ENCODE results near the gene UBE2D4.
A peak's percentile ranks its signal among the peaks of the same experiment; 100 is the strongest.

The UBE2D4 gene

DNA sequence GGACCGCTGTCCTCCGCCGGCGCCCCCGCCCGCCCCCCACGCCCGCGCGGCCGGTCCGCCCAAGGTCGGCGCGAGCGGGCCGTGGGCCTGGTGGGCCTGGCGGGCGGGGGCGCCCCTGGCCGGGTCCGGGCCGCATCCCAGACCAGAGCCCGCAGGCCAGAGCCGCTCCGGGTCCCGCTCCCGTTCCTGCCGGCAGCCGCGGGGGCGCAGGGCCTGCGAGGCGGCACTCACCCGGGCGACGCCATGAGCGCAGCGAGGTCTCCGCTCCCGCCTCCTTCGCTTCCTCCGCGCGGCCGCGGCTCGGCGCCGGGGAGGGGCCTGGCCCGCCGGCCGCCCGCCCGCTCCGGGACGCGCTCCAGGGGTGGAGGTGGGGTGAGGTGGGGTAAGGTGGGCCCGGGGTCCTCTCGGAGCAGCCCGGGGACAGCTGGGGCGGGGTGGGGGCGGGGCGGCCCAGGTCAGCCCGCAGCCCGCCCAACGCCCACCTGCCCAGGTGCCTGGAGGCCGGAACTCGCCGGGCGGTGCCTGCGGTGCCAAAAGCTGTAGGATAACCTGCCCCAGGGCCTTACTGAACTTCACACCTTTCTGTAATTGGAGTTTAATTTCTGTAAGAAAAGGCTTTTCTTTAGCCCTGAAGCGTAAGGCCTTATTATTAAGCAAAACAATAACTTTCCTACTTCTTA lies 19.8 kb upstream of the UBE2D4 start, which contains the start of gene URGCP:
URGCP (minus strand) TSS at position 266 of the 680 bp plus-strand sequence; CDS start at position 245, 21 bp downstream.
- H3K4me3 ChIP-seq (ENCODE audit: low read depth, low read length): peak within 1 kb of the TSS; percentile 60

DNA sequence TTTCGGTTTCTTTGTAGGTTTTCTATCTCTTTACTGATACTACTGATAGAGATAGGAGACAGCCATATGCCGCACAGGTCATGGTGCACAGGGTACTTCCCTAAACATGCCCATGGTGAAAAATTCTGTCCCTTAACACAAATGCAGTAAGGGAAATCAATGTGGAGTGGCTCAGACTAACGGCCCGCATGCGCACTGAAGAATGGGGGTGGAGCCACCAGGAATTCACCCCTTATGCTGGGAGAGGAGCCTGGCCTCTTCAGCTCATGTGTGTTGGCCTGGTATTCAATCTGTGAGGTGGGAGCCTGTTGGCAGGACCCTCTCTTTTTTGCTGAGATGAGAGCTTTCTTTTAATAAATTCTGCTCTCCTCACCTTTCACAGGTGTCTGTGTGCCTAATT lies 11.4 kb upstream of the UBE2D4 start:
- no peak overlapping the region for H3K4me3 ChIP-seq (ENCODE audit: low read depth, low read length)

DNA sequence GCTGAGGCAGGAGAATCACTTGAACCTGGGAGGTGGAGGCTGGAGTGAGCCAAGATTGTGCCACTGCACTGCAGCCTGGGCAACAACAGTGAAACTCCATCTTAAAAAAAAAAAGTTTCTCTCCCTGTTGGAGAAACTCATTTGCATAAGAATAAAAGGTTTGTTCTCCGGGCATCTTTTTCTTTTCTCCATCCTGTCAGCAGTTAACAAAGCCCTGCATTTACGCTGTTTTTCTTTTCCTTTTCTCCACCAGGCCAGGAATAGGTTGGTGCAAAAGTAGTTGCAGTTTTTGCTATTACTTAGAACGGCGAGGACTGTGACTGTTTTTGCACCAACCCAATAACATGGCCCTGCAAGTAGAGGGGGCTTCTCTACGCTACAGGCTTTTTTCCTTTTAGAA lies 10.3 kb upstream of the UBE2D4 start:
- H3K4me3 ChIP-seq (ENCODE audit: low read depth, low read length): no peak overlapping the region

DNA sequence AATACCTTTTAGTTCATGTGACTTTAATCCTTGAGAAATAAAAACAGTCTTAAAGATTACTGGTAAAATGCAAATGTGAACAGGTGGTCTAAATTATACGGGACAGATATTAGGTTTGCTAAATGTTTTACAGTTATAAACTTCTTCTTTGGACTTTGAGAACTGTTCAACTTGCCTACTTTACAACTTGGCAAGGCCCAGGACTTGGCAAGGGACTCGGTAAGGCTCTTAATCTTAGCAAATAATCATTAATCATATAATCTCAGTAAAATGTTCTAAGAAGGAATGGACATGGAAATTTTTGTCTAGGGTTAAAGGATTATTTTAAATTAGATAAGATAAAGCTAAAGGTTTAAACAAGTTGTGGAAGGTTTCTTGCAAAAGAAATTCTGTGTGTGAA lies 4.8 kb upstream of the UBE2D4 start:
- no peak overlapping the region for H3K4me3 ChIP-seq (ENCODE audit: low read depth, low read length)

DNA sequence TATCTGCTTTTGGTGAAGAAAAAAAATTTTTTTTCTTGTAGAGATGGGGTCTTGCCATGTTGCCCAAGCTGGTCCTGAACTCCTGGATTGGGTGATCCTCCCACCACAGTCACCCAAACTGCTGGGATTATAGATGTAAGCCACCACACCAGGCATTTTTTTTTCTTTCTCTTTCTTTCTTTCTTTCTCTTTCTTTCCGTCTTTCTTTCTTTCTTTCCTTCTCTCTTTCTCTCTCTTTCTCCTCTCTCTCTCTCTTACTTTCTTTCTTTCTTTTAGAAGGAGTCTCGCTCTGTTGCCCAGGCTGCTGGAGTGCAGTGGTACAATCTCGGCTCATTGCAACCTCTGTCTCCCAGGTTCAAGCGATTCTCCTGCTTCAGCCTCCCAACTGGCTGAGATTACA lies 3.5 kb upstream of the UBE2D4 start:
- no peak overlapping the region for H3K4me3 ChIP-seq (ENCODE audit: low read depth, low read length)

DNA sequence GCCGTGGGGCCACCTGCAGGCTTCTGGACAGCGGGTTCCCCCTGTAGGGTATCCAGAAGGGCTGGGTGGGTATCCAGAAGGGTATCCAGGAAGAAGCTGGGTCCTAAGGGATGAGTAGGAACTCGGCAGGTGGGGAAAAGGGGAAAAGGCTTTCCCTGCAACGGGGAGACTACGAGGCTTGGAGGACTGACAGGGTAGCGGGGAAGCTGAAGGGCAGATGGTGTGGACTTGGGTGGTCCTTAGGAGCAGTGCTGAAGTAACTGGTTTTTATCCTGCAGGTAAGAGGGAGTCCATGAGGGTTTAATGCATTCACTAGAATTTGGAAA lies 525 bp downstream of the UBE2D4 start:
- peak overlapping the region; percentile 50 for H3K4me3 ChIP-seq (ENCODE audit: low read depth, low read length)

DNA sequence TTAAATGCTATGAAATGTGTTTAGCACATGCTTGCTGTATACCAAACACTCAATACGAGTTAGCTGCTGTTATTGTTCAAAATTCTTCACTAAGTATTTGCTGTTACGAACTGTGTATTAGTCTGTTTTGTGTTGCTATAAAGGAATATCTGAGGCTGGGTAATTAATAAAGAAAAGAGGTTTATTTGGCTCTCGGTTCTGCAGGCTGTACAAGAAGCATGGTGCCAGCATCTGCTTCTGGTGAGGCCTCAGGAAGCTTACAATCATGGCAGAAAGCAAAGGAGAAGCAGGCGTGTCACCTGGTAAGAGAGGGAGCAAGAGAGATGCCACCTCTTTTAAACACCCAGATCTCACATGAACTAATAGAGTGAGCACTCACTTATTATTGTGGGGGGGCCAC lies 1.6 kb downstream of the UBE2D4 start:
- no peak overlapping the region for H3K4me3 ChIP-seq (ENCODE audit: low read depth, low read length)

DNA sequence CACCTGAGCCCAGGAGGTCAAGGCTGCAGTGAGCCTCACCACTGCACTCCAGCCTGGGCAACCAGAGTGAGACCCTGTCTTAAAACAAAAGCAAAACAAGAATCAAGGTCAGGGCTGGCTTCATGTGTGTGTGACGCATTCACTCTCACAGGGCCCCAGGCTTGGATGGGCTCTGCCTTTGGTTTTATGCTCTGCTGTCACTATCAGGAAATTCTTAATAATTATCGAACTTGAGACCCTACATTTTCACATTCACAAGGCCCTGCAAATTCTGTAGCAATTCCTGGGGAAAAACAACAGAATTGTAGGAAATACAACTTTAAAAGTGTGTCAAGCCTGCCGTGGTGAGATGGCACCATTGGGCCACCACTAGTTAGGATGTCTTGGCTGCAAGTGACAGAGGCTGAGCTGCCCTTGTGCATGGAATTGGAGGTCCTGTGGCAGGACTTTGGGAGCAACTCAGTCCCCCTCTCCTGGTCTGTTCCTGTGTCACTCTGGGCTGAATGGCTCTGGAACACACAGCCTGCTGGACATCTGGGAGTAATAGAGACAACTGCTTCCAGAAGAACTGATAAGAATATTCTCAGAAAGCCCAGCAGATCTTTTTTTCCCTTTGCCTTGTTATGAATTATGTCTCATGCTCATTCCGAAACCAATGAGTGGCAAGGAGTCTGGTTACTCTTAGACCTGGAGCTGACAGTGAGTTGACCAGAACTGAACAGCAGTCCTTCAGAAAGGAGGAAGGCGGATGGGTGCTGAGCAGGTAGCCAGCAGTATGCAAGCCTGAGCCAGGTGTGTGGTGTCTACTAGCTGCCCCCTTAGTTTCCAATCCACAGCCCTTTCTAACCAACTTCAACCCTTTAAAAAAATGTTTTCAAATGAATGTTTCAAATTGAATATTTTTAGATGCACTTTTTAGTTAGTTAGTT lies 3.6 kb downstream of the UBE2D4 start:
- no peak overlapping the region for H3K4me3 ChIP-seq (ENCODE audit: low read depth, low read length)

DNA sequence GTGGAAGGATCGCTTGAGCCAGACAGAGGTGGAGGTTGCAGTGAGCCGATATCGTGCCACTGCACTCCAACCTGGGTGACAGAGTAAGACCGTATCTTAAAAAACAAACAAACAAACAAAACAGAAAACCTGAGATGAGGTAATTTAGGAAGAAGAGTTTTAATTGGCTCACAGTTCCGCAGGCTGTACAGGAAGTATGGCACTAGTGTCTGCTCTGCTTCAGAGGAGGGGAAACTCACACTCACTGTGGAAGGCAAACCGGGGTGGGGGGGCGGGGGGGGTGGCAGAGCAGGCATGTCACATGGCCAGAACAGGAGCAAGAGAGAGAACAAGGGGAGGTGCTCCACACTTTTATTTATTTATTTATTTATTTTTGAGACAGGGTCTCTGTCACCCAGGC lies 5.1 kb downstream of the UBE2D4 start:
- no peak overlapping the region for H3K4me3 ChIP-seq (ENCODE audit: low read depth, low read length)

DNA sequence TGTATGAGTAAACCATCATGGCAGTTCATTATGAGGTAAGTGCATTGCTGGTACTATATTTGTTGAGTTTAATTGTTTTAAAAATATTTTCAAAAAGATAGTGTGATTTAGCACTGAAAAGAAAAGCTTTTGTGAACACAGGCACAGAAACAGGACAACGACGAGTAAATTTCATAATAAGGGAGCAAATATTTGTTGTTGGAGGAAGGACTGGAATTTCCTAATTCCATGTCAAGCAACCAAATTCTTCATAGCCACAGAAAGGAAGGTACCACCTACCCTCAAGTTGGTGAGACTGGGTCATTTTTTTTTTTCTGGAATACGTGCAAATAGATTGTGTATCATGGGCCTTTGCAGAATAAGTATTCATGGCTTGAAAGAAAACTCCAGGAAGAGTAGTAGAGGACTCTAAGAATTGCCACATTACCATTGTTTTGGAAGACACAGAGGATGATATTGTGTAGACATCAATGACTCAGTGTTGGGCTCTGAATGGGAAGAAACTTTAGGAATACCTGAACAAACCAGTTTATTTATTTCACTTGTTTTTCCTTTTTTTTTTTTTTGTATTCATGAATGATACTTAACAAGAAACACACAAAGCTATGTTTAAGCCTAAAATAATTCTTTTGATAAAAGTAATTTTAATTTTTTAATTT lies 7.8 kb downstream of the UBE2D4 start:
- no peak overlapping the region for H3K4me3 ChIP-seq (ENCODE audit: low read depth, low read length)

DNA sequence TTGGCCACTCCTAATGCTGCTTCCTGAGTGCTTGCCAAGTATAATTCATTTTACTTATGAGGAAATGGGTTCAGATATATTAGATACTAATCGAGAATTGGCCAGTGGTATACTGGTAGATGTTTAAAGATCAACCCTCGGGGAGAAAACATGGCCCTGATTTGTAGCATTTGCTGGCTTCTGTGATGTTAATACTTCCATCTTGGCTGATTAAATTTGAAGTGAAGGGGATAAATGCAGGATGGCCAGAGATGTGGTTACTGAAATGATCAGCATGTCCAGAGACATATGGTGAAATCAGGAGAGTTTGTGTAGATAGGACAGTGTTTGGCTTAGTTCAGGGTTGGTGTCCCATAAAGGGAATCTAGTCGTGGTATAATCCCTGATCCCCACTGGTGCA lies 11.2 kb downstream of the UBE2D4 start:
- no peak overlapping the region for H3K4me3 ChIP-seq (ENCODE audit: low read depth, low read length)

DNA sequence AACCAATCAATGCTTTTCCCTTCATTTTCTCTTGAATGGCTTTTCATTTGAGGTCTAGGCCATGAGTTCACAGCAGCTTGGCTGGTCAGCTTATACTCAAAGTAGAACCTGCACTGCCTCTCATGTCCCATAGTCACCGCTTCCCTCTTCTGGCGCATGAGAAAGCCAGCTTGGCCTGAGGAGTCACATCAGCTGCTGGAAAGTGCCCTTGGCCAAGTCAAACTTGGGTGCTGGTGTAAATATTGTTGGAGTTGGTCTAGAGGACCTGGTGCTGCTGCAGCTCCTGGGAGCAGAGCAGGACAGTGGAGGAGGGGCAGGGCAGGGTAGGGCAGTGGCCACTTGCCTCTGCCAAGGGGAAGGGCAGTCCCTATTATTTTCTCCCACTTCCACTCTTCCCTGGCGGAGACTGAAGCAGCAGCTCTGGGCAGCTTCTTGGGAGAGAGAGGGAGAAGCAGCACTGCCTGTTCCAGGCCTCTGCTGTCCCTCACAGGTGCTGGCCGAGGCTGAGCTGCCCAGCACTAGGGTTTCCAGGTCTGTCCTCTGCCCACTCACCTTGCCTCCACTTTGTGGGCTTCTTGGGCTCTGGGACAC lies 12.8 kb downstream of the UBE2D4 start:
- H3K4me3 ChIP-seq (ENCODE audit: low read depth, low read length): no peak overlapping the region

DNA sequence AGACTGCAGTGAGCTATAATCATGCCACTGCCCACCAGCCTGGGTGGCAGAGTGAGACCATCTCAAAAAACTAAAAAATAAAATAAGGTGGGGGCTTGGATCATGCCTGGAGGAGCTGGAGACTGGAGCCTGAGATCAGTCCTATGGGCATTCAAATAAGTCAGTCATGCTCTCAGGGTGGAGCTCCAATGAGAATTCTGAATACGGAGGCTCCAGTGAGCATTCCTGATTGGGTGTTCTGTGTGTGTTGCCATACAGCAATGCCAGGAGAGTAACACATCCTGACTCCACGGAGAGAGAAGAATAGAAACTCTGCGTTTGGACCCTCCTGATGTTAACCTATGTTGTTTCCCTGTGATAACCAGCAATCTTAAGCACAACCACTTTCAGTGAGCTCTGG lies 16.0 kb downstream of the UBE2D4 start:
- no peak overlapping the region for H3K4me3 ChIP-seq (ENCODE audit: low read depth, low read length)

DNA sequence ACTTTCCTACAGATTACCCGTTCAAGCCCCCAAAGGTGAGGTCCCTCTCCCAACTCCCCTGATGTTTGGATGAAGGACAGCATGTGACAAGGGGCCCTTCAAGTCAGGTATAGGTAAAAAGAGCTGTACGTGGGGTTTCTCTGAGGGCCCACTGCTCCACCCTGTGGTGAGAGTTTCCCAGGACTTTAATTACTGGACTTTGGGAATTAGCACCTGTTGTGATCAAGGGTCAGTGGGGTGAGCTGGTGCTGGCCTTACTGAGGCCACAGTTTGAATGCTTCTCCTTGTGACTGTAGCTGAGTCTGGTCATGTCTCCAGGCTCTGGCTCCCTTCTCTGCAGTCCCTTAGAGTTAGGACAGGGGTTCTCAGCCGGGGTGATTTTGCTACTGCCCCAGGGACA lies 16.8 kb downstream of the UBE2D4 start:
- no peak overlapping the region for H3K4me3 ChIP-seq (ENCODE audit: low read depth, low read length)

DNA sequence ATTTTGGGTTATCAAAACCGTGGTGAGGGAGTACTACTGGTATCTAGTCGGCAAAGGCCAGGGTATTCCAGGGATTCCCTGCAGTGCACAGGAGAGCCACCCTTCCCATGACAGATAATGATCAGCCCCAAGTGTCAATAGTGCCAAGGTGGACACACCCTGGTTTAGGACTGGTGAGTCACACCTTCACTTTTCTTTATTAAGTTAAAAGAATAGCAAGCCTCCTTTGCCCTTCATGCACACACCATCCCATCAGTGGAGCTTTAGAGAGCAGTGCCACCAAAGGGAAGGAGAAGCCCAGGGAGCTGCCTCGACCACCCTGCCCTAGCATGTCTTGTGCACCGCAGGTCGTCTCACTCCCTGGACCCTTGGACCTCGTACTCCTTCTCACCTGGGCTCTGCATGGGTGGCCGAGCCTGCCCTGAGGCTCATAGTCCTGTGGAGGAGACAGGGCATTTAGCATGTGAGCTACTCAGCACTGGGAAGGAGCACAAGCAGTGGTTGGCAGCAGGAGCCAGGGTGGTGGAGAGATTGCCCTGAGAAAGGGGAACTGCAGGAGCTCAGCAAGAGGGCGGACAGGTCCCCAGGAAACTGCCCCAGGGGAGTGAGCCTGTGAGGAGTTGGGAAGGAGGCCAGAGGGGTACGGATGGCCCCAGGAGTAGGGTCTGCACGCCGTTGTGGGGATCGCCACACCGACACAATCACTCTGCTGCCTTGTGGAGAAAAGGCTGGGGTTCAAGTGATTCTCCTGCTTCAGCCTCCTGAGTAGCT lies 17.4 kb downstream of the UBE2D4 start:
- H3K4me3 ChIP-seq (ENCODE audit: low read depth, low read length): no peak overlapping the region

DNA sequence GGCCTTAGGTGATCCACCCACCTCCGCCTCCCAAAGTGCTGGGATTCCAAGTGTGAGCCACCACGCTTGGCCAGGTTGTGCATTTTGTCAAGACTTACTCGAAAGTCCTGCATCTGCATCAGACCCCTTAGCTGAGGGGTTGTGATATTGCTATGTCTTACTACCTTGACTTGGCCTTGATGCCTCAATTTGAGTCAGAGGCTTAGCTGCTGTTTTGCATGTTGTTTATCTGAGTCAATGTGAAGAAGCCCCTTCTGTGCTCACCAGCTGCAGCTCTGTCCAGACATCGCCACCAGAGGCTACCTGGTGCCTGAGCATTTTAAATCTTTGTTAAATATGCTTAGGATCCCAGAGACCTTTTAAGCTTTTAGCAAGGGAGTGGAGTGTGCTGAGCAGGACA lies 18.1 kb downstream of the UBE2D4 start:
- no peak overlapping the region for H3K4me3 ChIP-seq (ENCODE audit: low read depth, low read length)

DNA sequence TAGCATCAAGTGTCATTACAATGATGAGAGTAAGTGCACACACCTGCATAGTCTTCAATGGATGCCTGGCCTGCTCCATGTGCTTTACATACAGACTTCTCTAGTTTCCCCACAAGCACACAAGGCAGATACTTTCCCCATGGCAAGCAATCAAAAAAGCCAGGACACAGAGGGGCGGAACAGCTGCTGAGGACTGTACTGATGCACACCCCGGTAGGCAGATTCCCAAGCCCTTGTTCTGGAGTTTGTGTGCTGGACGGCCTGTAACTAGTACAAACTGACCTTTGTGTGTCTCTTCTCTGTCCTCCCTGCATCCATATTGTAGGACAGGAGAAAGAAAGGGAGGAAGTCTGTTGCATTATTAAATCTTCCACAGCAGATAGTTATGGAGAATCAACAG lies 25.8 kb downstream of the UBE2D4 start:
- no peak overlapping the region for H3K4me3 ChIP-seq (ENCODE audit: low read depth, low read length)

DNA sequence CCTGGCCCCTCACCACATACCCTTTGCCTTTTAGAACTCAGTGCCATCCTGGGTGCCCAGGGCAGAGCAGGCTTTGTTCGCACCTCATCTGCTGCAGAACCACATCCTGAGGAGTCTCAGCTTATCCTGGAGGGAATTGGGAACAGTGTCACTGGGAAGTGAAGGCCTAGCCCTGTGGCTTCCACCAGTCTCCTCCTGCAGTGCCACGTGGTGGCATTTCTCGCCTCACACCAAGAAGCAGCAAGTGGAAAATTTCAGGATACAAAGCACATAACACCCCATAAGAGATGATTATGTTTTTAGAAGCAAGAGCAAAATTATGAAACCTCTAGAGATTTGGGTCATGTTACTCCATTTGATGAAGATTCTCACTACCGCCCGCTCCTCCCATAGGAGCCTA lies 26.8 kb downstream of the UBE2D4 start:
- H3K4me3 ChIP-seq (ENCODE audit: low read depth, low read length): no peak overlapping the region

DNA sequence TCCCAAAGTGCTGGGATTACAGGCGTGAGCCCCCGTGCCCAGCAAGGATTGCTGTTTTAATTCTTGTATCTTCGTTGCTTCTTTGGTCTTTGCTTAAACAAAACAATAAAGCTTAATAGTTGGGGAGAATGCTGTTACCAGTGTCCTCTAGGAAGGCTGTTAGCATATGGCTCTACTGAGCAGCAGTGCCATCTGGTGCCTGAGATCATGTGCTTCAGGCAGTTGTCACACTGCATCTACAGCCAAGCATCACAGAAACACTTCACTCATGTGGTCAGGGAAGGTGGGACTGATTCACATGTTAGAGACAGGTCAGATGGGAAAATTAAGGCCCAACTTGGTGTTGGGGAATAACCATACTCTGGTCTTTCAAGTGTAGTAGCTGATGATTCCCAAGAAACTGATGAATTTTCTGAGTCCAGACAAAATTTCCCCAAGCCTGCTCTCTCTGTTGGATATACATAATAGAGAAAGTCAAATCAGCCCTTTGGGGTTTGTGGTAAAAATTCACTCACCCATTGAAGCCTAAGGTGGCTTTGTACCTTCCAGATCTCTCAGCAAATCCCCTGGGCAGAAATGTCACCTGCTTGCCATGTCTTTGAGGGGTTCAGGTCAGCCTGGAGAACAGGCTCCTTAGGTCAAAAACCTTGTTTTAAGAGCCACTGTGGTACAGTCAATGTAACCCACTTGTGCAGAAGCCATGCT lies 28.4 kb downstream of the UBE2D4 start:
- no peak overlapping the region for H3K4me3 ChIP-seq (ENCODE audit: low read depth, low read length)

DNA sequence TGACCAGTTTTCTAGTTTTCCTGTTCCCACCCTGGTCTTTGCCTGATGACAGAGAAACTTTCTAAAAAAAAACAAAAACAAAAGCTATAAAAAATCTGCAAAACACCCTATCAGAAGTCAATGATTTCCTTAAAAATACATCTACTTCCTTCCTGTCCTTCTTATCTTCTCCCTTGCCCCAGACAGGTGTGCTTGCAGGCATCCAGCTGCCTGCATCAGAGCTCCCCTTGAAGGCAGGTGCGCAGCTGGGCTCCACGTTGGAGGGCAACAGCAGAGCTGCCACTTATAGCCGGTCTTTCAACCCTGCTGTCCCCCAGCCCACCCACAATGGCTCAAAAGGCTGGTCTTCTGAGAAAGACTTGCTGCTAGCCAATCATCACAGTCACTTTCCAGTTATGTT lies 29.8 kb downstream of the UBE2D4 start:
- H3K4me3 ChIP-seq (ENCODE audit: low read depth, low read length): no peak overlapping the region

All from iPS-11a (cell line).